ENCODE data around the gene ABI3. TPM values are rescaled to one million over a fixed set of nuclear protein-coding genes. Genes with fewer than 3 reads are reported as not detected.
A peak's percentile ranks its signal among the peaks of the same experiment; 100 is the strongest.

Gene ABI3
- total and polyA plus RNA-seq, 9 of the 15 experiments (the other 6 are each of a cell fraction or from before 2014, with no cell fraction given), result not detected

DNA sequence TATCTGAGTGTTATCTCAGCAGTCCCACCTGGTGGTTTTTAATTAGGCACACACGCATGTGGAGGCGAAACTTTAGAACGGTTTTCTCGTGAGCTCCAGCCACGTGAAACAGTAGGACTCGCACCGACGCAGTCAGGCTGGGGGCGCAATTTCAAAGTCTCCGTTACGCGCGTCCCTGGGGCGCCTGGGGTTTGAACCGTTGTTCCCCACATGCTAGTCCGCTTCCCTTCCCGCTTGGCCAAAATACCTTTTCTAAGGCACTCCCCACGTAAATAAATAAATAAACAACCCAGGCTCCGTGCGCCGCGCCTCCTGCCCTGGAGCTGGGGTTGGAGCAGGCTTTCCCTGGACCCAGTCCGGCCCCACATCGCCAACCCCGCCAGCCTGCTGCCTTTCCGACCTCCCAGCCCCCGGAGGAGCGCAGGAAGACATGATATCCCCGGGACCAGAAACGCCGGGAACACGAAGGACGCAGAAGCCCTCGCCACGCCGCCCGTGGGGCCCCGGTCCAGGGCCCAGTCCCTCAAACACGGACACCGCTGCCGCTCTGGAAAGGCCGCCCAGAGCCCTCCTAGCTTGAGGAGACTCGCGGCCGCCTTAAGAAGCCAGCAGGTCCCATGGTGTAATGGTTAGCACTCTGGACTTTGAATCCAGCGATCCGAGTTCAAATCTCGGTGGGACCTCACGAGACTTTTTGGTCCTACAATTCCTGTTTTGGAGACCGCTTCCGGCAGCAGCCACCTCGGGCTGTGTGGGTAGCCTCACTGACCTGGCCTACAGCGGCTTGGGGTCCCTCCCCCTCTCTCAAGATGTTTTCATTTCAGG lies 18.4 kb upstream of the ABI3 start (continued):
- TF ChIP-seq ZNF830 (CRISPR knock-in tag; IDR thresholded peaks at IDR 0.05) (0 out of 2 replicates have a peak, but pooled peaks have one; percentile 5), EP400 (IDR thresholded peaks at IDR 0.05) (peak; percentile 97), ETV6 (IDR thresholded peaks at IDR 0.05; ENCODE audit: borderline replicate concordance in 1 of 2, low read depth in 2 of 2, low read length in 1 of 2) (0 out of 4 replicates have a peak, but pooled peaks of 1 of the 2 experiments have one; percentile 37), ETV6 (CRISPR knock-in tag; IDR thresholded peaks at IDR 0.05; ENCODE audit: borderline replicate concordance) (peak; percentile 32; the same call in 1 of the 2 replicates), HEY1 (CRISPR knock-in tag; IDR thresholded peaks at IDR 0.05; ENCODE audit: borderline replicate concordance) (peak; percentile 66; the same call in 1 of the 2 replicates), TRIM28 (IDR thresholded peaks at IDR 0.05) (peak; percentile 51), ZNF263 (CRISPR knock-in tag; IDR thresholded peaks at IDR 0.05; ENCODE audit: borderline replicate concordance) (peak; percentile 14; the same call in 1 of the 2 replicates), ETV5 (CRISPR knock-in tag; IDR thresholded peaks at IDR 0.05; ENCODE audit: low read depth) (peak; percentile 54; the same call in 1 of the 2 replicates), HLTF (IDR thresholded peaks at IDR 0.05) (no peak; the same call in 1 of the 2 replicates), RBM17 (IDR thresholded peaks at IDR 0.05; ENCODE audit: borderline replicate concordance, low read depth, low read length) (no peak), ZSCAN29 (IDR thresholded peaks at IDR 0.05) (peak; percentile 51; the same call in 1 of the 2 replicates), L3MBTL2 (IDR thresholded peaks at IDR 0.05) (peak; percentile 99), YBX1 (IDR thresholded peaks at IDR 0.05) (no peak), PHB (CRISPR knock-in tag; IDR thresholded peaks at IDR 0.05) (0 out of 2 replicates have a peak, but pooled peaks have one; percentile 35), OTX1 (CRISPR knock-in tag; IDR thresholded peaks at IDR 0.05) (no peak)
- TF ChIP-seq, protein P1, sequence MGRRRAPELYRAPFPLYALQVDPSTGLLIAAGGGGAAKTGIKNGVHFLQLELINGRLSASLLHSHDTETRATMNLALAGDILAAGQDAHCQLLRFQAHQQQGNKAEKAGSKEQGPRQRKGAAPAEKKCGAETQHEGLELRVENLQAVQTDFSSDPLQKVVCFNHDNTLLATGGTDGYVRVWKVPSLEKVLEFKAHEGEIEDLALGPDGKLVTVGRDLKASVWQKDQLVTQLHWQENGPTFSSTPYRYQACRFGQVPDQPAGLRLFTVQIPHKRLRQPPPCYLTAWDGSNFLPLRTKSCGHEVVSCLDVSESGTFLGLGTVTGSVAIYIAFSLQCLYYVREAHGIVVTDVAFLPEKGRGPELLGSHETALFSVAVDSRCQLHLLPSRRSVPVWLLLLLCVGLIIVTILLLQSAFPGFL (CRISPR knock-in tag; IDR thresholded peaks at IDR 0.05), result 0 out of 2 replicates have a peak, but pooled peaks have one; percentile 20
- TF ChIP-seq, protein P2, sequence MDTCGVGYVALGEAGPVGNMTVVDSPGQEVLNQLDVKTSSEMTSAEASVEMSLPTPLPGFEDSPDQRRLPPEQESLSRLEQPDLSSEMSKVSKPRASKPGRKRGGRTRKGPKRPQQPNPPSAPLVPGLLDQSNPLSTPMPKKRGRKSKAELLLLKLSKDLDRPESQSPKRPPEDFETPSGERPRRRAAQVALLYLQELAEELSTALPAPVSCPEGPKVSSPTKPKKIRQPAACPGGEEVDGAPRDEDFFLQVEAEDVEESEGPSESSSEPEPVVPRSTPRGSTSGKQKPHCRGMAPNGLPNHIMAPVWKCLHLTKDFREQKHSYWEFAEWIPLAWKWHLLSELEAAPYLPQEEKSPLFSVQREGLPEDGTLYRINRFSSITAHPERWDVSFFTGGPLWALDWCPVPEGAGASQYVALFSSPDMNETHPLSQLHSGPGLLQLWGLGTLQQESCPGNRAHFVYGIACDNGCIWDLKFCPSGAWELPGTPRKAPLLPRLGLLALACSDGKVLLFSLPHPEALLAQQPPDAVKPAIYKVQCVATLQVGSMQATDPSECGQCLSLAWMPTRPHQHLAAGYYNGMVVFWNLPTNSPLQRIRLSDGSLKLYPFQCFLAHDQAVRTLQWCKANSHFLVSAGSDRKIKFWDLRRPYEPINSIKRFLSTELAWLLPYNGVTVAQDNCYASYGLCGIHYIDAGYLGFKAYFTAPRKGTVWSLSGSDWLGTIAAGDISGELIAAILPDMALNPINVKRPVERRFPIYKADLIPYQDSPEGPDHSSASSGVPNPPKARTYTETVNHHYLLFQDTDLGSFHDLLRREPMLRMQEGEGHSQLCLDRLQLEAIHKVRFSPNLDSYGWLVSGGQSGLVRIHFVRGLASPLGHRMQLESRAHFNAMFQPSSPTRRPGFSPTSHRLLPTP (IDR thresholded peaks at IDR 0.05; ENCODE audit: borderline replicate concordance, extremely low read depth, insufficient read length), result peak; percentile 95
- TF ChIP-seq, protein P3, sequence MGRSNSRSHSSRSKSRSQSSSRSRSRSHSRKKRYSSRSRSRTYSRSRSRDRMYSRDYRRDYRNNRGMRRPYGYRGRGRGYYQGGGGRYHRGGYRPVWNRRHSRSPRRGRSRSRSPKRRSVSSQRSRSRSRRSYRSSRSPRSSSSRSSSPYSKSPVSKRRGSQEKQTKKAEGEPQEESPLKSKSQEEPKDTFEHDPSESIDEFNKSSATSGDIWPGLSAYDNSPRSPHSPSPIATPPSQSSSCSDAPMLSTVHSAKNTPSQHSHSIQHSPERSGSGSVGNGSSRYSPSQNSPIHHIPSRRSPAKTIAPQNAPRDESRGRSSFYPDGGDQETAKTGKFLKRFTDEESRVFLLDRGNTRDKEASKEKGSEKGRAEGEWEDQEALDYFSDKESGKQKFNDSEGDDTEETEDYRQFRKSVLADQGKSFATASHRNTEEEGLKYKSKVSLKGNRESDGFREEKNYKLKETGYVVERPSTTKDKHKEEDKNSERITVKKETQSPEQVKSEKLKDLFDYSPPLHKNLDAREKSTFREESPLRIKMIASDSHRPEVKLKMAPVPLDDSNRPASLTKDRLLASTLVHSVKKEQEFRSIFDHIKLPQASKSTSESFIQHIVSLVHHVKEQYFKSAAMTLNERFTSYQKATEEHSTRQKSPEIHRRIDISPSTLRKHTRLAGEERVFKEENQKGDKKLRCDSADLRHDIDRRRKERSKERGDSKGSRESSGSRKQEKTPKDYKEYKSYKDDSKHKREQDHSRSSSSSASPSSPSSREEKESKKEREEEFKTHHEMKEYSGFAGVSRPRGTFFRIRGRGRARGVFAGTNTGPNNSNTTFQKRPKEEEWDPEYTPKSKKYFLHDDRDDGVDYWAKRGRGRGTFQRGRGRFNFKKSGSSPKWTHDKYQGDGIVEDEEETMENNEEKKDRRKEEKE (IDR thresholded peaks at IDR 0.05; ENCODE audit: borderline replicate concordance in 1 of 2, control insufficient read depth in 1 of 2, low read depth in 2 of 2, low read length in 1 of 2), result peak in 1 of 2 experiments; percentile 78; a peak in 1 of 4 replicates
- TF ChIP-seq, protein P4, sequence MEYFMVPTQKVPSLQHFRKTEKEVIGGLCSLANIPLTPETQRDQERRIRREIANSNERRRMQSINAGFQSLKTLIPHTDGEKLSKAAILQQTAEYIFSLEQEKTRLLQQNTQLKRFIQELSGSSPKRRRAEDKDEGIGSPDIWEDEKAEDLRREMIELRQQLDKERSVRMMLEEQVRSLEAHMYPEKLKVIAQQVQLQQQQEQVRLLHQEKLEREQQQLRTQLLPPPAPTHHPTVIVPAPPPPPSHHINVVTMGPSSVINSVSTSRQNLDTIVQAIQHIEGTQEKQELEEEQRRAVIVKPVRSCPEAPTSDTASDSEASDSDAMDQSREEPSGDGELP (CRISPR knock-in tag; IDR thresholded peaks at IDR 0.05; ENCODE audit: borderline replicate concordance), result peak; percentile 85

Data from K562 (cell line).